Mucosa of descending colon (tissue), 3 donors: ENCODE results near the gene SCRN1. TPM values are rescaled to one million over a fixed set of nuclear protein-coding genes. Genes with fewer than 3 reads are reported as not detected.
A peak's percentile ranks its signal among the peaks of the same experiment; 100 is the strongest.

Experiments
- ATAC-seq: fragments of 200-7000 bp; cut with Tn5 transposase; one replicate; pipeline ENCODE4 v1.9.1; 2020; ENCODE audit warnings: mild to moderate bottlenecking, moderate library complexity
- DNase-seq, 3 donors: peaks; one replicate each; pipeline ENCODE4 v3.0.0-alpha.2; 2020
- H3K36me3 ChIP-seq: fragments of 200-600 bp; one replicate; pipeline ENCODE4 v1.8.0; 2021; ENCODE audit warnings: low read depth, mild to moderate bottlenecking
- H3K4me1 ChIP-seq: fragments of 200-600 bp; one replicate; pipeline ENCODE4 v1.8.0; 2021; ENCODE audit warnings: low read depth, mild to moderate bottlenecking
- H3K4me3 ChIP-seq: fragments of 200-600 bp; one replicate; pipeline ENCODE4 v1.8.0; 2021; ENCODE audit warnings: mild to moderate bottlenecking
- H3K9me3 ChIP-seq: fragments of 200-600 bp; one replicate; pipeline ENCODE4 v1.8.0; 2021; ENCODE audit warnings: mild to moderate bottlenecking
- CTCF ChIP-seq: fragments of 200-600 bp; IDR thresholded peaks from one replicate; pipeline ENCODE4 v1.8.0; 2022; ENCODE audit warnings: antibody characterized with exemption, mild to moderate bottlenecking
- intact Hi-C, 2 donors: fragments of 100-400 bp; cut with DNase I in 1 of 2; cut with micrococcal nuclease in 1 of 2; formaldehyde crosslinking; loops; one replicate each; pipeline versions ENCODE4 v1.11.0 to v1.11.1; 2022; cut with DNase I, micrococcal nuclease
- long read RNA-seq, 2 donors: library from polyadenylated mRNA; unstranded; transcript quantifications; one replicate each; pipeline ENCODE4 v2.0.0, GENCODE V29; 2019 to 2021
- total RNA-seq, 3 donors: library from RNA; stranded (reverse); fragmentation: NEBNext Ultra II Directional in 2 of 3; extraction: Animal tissue kit (Norgen Biotek cat#: 25700) in 2 of 3; gene quantifications; one replicate each; pipeline versions ENCODE4 v1.2.1 to v1.2.4, GENCODE V29; 2021 to 2023
- donor health status: DM: no; HTN: no; CAD: no; lungs with moderate emphysema.
- donor health status: DM: no; HTN: no; CAD: no.
- donor health status: DM: no; HTN: yes; CAD: no.

Gene SCRN1
- total RNA-seq = 10 to 100 TPM in 2 of 3 donors, 1 to 10 TPM in 1; 6.4 to 60.2 (median 11.2) TPM
- long read RNA-seq, donor 1, full-length matches to known transcripts = 60 of 77 reads
- long read RNA-seq, donor 1, partial matches to known transcripts = 2 of 77 reads
- long read RNA-seq, donor 1, other reads (novel, unspliced or antisense) = 15 of 77 reads
- long read RNA-seq, donor 2, full-length matches to known transcripts = 2 of 2 reads
- long read RNA-seq, donor 2, partial matches to known transcripts = 0 of 2 reads
- long read RNA-seq, donor 2, other reads (novel, unspliced or antisense) = 0 of 2 reads

GRCh38 chr7:29989257-29989995, at the start of gene SCRN1:
Gene SCRN1, minus strand, starts transcription at chr7:29989801. Its CDS starts 20,734 bp downstream, at chr7:29969067.
- peaks cover 12% of the 10 kb centered on the region for H3K9me3 ChIP-seq
- peak; percentile 65 for ATAC-seq
- no peak for TF ChIP-seq CTCF
- peak within 1 kb of the TSS; percentile 71 for H3K4me3 ChIP-seq
- no peaks in the 10 kb centered on the region for H3K4me1 ChIP-seq
- H3K36me3 ChIP-seq = no peaks in the 10 kb centered on the region
- DNase-seq = peak; percentile 28 to 59 (median 59)
- intact Hi-C loops = no loop called here

GRCh38 chr7:30038196-30038980, 48.8 kb upstream of the SCRN1 start:
- Histone ChIP-seq H3K9me3 (no peaks in the 10 kb centered on the region), H3K4me3 (no peak overlapping the region), H3K36me3 (no peaks in the 10 kb centered on the region), H3K4me1 (peaks cover 3% of the 10 kb centered on the region)
- ATAC-seq (no peak), DNase-seq (no peak)
- intact Hi-C loops = no loop called here
- TF ChIP-seq CTCF = no peak

GRCh38 chr7:30036220-30036619, 46.6 kb upstream of the SCRN1 start:
- no peak for TF ChIP-seq CTCF
- Histone ChIP-seq H3K4me1 (peaks cover 9% of the 10 kb centered on the region), H3K36me3 (no peaks in the 10 kb centered on the region), H3K4me3 (no peak overlapping the region), H3K9me3 (no peaks in the 10 kb centered on the region)
- intact Hi-C loops = no loop called here
- no peak for ATAC-seq
- DNase-seq = no peak

- Histone ChIP-seq H3K4me3 (no peak overlapping the region), H3K9me3 (no peaks in the 10 kb centered on the region), H3K36me3 (no peaks in the 10 kb centered on the region), H3K4me1 (peaks cover 15% of the 10 kb centered on the region)
- TF ChIP-seq CTCF = no peak
- no peak for DNase-seq
- intact Hi-C loops = no loop called here
- ATAC-seq = no peak
Observed at GRCh38 chr7:30034501-30034900, 44.9 kb upstream of the SCRN1 start.

GRCh38 chr7:30032310-30033125, 42.9 kb upstream of the SCRN1 start:
- no peak for TF ChIP-seq CTCF
- intact Hi-C loops = no loop called here
- H3K4me1 ChIP-seq = peaks cover 20% of the 10 kb centered on the region
- no peak for DNase-seq
- no peaks in the 10 kb centered on the region for H3K36me3 ChIP-seq
- peak; percentile 20 for ATAC-seq
- H3K9me3 ChIP-seq = no peaks in the 10 kb centered on the region
- no peak overlapping the region for H3K4me3 ChIP-seq
